Adipocyte (in vitro differentiated cells): ENCODE data around the gene CHRNA9.

Experiments used
- DNase-seq: peaks from one replicate; pipeline ENCODE4 v3.0.0-alpha.2; 2015; ENCODE audit warnings: low read depth
- H3K27me3 ChIP-seq: replicated peaks from 2 replicates; pipeline ENCODE4 v1.7.0; 2013; ENCODE audit warnings: mild to moderate bottlenecking, low read length, moderate library complexity; ENCODE audit not compliant: control insufficient read depth, insufficient read depth
- H3K36me3 ChIP-seq: 2 replicates; pipeline ENCODE4 v1.7.0; 2013; ENCODE audit warnings: low read length, mild to moderate bottlenecking, moderate library complexity; ENCODE audit not compliant: control insufficient read depth, insufficient read depth, severe bottlenecking
- H3K4me1 ChIP-seq: 2 replicates; pipeline ENCODE4 v1.7.0; 2013; ENCODE audit warnings: mild to moderate bottlenecking, low read length, moderate library complexity; ENCODE audit not compliant: control insufficient read depth, insufficient read depth
- H3K4me3 ChIP-seq: 2 replicates; pipeline ENCODE4 v1.7.0; 2013; ENCODE audit warnings: mild to moderate bottlenecking, low read length, moderate library complexity
- H3K9ac ChIP-seq: 2 replicates; pipeline ENCODE4 v1.7.0; 2013; ENCODE audit warnings: mild to moderate bottlenecking, low read length, moderate library complexity
- H3K9me3 ChIP-seq: 2 replicates; pipeline ENCODE4 v1.7.0; 2013; ENCODE audit warnings: mild to moderate bottlenecking, low read length, moderate library complexity; ENCODE audit not compliant: control insufficient read depth

Gene CHRNA9

GRCh38 chr4:40299811-40300292 lies 35.3 kb upstream of the CHRNA9 start:
- peak; percentile 14 for DNase-seq
- Histone ChIP-seq H3K36me3 (no peaks in the 10 kb centered on the region), H3K9ac (no peak overlapping the region), H3K4me3 (no peak overlapping the region), H3K9me3 (no peaks in the 10 kb centered on the region), H3K27me3 (no peaks in the 10 kb centered on the region), H3K4me1 (peaks cover 10% of the 10 kb centered on the region)

- no peak overlapping the region for H3K4me3 ChIP-seq
- no peak for DNase-seq
- peaks cover 10% of the 10 kb centered on the region for H3K4me1 ChIP-seq
- no peaks in the 10 kb centered on the region for H3K27me3 ChIP-seq
- no peaks in the 10 kb centered on the region for H3K36me3 ChIP-seq
- H3K9ac ChIP-seq: no peak overlapping the region
- H3K9me3 ChIP-seq: no peaks in the 10 kb centered on the region
These were observed 34.6 kb upstream of the CHRNA9 start for GRCh38 chr4:40300371-40301162.

GRCh38 chr4:40301603-40302002 lies 33.5 kb upstream of the CHRNA9 start:
- Histone ChIP-seq H3K9me3 (no peaks in the 10 kb centered on the region), H3K36me3 (no peaks in the 10 kb centered on the region), H3K9ac (no peak overlapping the region), H3K27me3 (no peaks in the 10 kb centered on the region), H3K4me3 (no peak overlapping the region), H3K4me1 (peaks cover 10% of the 10 kb centered on the region)
- no peak for DNase-seq

- no peak overlapping the region for H3K9ac ChIP-seq
- no peaks in the 10 kb centered on the region for H3K9me3 ChIP-seq
- no peak for DNase-seq
- no peaks in the 10 kb centered on the region for H3K4me1 ChIP-seq
- no peaks in the 10 kb centered on the region for H3K36me3 ChIP-seq
- H3K4me3 ChIP-seq: no peak overlapping the region
- H3K27me3 ChIP-seq: no peaks in the 10 kb centered on the region
These were observed 31.4 kb upstream of the CHRNA9 start for GRCh38 chr4:40303751-40304150.

- Histone ChIP-seq H3K27me3 (no peaks in the 10 kb centered on the region), H3K9me3 (no peaks in the 10 kb centered on the region), H3K4me3 (no peak overlapping the region), H3K9ac (no peak overlapping the region), H3K4me1 (no peaks in the 10 kb centered on the region), H3K36me3 (no peaks in the 10 kb centered on the region)
- no peak for DNase-seq
These were observed 29.6 kb upstream of the CHRNA9 start for GRCh38 chr4:40305328-40306170.

- Histone ChIP-seq H3K4me1 (no peaks in the 10 kb centered on the region), H3K4me3 (no peak overlapping the region), H3K9me3 (no peaks in the 10 kb centered on the region), H3K27me3 (no peaks in the 10 kb centered on the region), H3K36me3 (no peaks in the 10 kb centered on the region), H3K9ac (no peak overlapping the region)
- DNase-seq: no peak
These were observed 28.9 kb upstream of the CHRNA9 start for GRCh38 chr4:40306226-40306625.

- H3K36me3 ChIP-seq: no peaks in the 10 kb centered on the region
- DNase-seq: no peak
- H3K27me3 ChIP-seq: no peaks in the 10 kb centered on the region
- H3K9ac ChIP-seq: no peak overlapping the region
- H3K4me1 ChIP-seq: no peaks in the 10 kb centered on the region
- H3K9me3 ChIP-seq: no peaks in the 10 kb centered on the region
- H3K4me3 ChIP-seq: no peak overlapping the region
These were observed 28.2 kb upstream of the CHRNA9 start for GRCh38 chr4:40306976-40307375.

- H3K4me3 ChIP-seq: no peak overlapping the region
- no peaks in the 10 kb centered on the region for H3K9me3 ChIP-seq
- no peaks in the 10 kb centered on the region for H3K4me1 ChIP-seq
- no peak overlapping the region for H3K9ac ChIP-seq
- no peak for DNase-seq
- H3K27me3 ChIP-seq: no peaks in the 10 kb centered on the region
- no peaks in the 10 kb centered on the region for H3K36me3 ChIP-seq
These were observed 27.3 kb upstream of the CHRNA9 start for GRCh38 chr4:40307627-40308497.

- Histone ChIP-seq H3K9me3 (no peaks in the 10 kb centered on the region), H3K4me1 (no peaks in the 10 kb centered on the region), H3K4me3 (no peak overlapping the region), H3K27me3 (no peaks in the 10 kb centered on the region), H3K36me3 (no peaks in the 10 kb centered on the region), H3K9ac (no peak overlapping the region)
- no peak for DNase-seq
These were observed 26.5 kb upstream of the CHRNA9 start for GRCh38 chr4:40308528-40309122.

GRCh38 chr4:40309250-40309774 lies 25.8 kb upstream of the CHRNA9 start:
- DNase-seq: peak; percentile 94
- Histone ChIP-seq H3K27me3 (no peaks in the 10 kb centered on the region), H3K36me3 (no peaks in the 10 kb centered on the region), H3K4me1 (no peaks in the 10 kb centered on the region), H3K4me3 (peak overlapping the region; percentile 25), H3K9me3 (no peaks in the 10 kb centered on the region), H3K9ac (no peak overlapping the region)
